K562 (cell line): Measurements from ENCODE around the gene SPINK7. TPM values are rescaled to one million over a fixed set of nuclear protein-coding genes. Genes with fewer than 3 reads are reported as not detected.

Experiments
- ARID4B ChIP-seq: sonication (generic); formaldehyde crosslinking; IDR thresholded peaks from 2 replicates; pipeline ENCODE4 v1.8.0; 2022; ENCODE audit warnings: mild to moderate bottlenecking, missing genetic modification reagents
- CREBBP ChIP-seq: IDR thresholded peaks from one replicate; pipeline ENCODE4 v1.6.1; 2012; ENCODE audit warnings: low read depth, mild to moderate bottlenecking, control low read depth, inconsistent platforms, low read length
- FOXM1 ChIP-seq, 2 experiments: fragments of 450-650 bp in 1 of 2; sonication (generic) in 1 of 2; formaldehyde crosslinking in 1 of 2; IDR thresholded peaks; 2 replicates each; pipeline versions ENCODE4 v1.6.1 to v1.9.0; 2017 to 2022; ENCODE audit warnings: low read depth in 2 of 2, mild to moderate bottlenecking in 2 of 2, missing genetic modification reagents in 1 of 2, moderate library complexity in 1 of 2
- GABPB1 ChIP-seq: sonication (generic); formaldehyde crosslinking; IDR thresholded peaks from 2 replicates; pipeline ENCODE4 v1.8.0; 2022; ENCODE audit warnings: mild to moderate bottlenecking, missing genetic modification reagents
- ZBTB2 ChIP-seq: fragments of 450-650 bp; IDR thresholded peaks from 2 replicates; pipeline ENCODE4 v1.6.1; 2016; ENCODE audit warnings: antibody characterized with exemption
- polyA plus RNA-seq, 8 experiments: library from polyadenylated mRNA; depleted of rRNA in 4 of 8; stranded (reverse) in 5 of 8; unstranded in 3 of 8; fragments of >200 nt; fragmentation: Nextera tagmentation in 2 of 8; fragmentation: Illumina TruSeq in 1 of 8; extraction: Ambion mirVana in 2 of 8; extraction: Trizol in 1 of 8; gene quantifications; 2 replicates each; pipeline versions ENCODE4 v1.2.1 to v1.2.3, GENCODE V29; 2011 to 2014; ENCODE audit warnings: inconsistent platforms in 1 of 8, missing spikeins in 1 of 8
- total RNA-seq, 7 experiments: library from RNA; depleted of rRNA in 6 of 7; stranded (reverse); fragments of >200 nt in 6 of 7; fragmentation: Illumina TruSeq in 2 of 7; extraction: Trizol in 2 of 7; gene quantifications; 2 replicates each; pipeline versions ENCODE4 v1.2.1 to v1.2.3, GENCODE V29; 2011 to 2021; ENCODE audit warnings: low replicate concordance in 1 of 7
- TF ChIP-seq, protein P1 (sequence below), 3 experiments: fragments of 200-800 bp in 1 of 3; fragments of 250-450 bp in 1 of 3; fragments of 450-650 bp in 1 of 3; sonication (Bioruptor Pico) in 1 of 3; sonication (Bioruptor generic) in 1 of 3; formaldehyde crosslinking in 1 of 3; IDR thresholded peaks; 2 replicates each; pipeline versions ENCODE4 v1.6.1 to v1.8.0; 2016 to 2022; ENCODE audit warnings: mild to moderate bottlenecking in 2 of 3, missing genetic modification characterization in 2 of 3, missing compliant biosample characterization in 1 of 3, moderate library complexity in 1 of 3

The SPINK7 gene
- total and polyA plus RNA-seq, 9 of the 15 experiments (the other 6 are each of a cell fraction or from before 2014, with no cell fraction given): not detected

GRCh38 chr5:148311484-148311883 lies 739 bp upstream of the SPINK7 start (continued):
- TF ChIP-seq ARID4B (CRISPR knock-in tag) (no peak), ZBTB2 (no peak), FOXM1 (IDR thresholded peaks at IDR 0.05; ENCODE audit: low read depth) (no peak), FOXM1 (CRISPR knock-in tag; IDR thresholded peaks at IDR 0.05; ENCODE audit: low read depth) (no peak), GABPB1 (CRISPR knock-in tag) (no peak), CREBBP (no peak)
- TF ChIP-seq, protein P1, sequence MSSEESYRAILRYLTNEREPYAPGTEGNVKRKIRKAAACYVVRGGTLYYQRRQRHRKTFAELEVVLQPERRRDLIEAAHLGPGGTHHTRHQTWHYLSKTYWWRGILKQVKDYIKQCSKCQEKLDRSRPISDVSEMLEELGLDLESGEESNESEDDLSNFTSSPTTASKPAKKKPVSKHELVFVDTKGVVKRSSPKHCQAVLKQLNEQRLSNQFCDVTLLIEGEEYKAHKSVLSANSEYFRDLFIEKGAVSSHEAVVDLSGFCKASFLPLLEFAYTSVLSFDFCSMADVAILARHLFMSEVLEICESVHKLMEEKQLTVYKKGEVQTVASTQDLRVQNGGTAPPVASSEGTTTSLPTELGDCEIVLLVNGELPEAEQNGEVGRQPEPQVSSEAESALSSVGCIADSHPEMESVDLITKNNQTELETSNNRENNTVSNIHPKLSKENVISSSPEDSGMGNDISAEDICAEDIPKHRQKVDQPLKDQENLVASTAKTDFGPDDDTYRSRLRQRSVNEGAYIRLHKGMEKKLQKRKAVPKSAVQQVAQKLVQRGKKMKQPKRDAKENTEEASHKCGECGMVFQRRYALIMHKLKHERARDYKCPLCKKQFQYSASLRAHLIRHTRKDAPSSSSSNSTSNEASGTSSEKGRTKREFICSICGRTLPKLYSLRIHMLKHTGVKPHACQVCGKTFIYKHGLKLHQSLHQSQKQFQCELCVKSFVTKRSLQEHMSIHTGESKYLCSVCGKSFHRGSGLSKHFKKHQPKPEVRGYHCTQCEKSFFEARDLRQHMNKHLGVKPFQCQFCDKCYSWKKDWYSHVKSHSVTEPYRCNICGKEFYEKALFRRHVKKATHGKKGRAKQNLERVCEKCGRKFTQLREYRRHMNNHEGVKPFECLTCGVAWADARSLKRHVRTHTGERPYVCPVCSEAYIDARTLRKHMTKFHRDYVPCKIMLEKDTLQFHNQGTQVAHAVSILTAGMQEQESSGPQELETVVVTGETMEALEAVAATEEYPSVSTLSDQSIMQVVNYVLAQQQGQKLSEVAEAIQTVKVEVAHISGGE (CRISPR knock-in tag; IDR thresholded peaks at IDR 0.05): no peak
